Measurements from ENCODE around the gene TRIM29. TPM values are rescaled to one million over a fixed set of nuclear protein-coding genes. Genes with fewer than 3 reads are reported as not detected.

TRIM29 gene
- total RNA-seq, 1 donor from 2014 or later: 0.11 TPM

- Mint-ChIP-seq H3K4me3 (no peak overlapping the region), H3K27ac (no peak overlapping the region), H3K36me3 (no peaks in the 10 kb centered on the region), H3K27me3 (ENCODE audit: insufficient read depth, low read depth) (peaks cover 12% of the 10 kb centered on the region), H3K4me1 (peaks cover 26% of the 10 kb centered on the region), H3K9me3 (no peaks in the 10 kb centered on the region)
- Histone ChIP-seq H3K9me3 (ENCODE audit: low read depth) (no peaks in the 10 kb centered on the region), H3K4me3 (no peak overlapping the region), H3K4me1 (no peaks in the 10 kb centered on the region), H3K36me3 (no peaks in the 10 kb centered on the region), H2AFZ (replicated peaks) (no peak overlapping the region), H3K27ac (no peak overlapping the region), H3K4me2 (no peak overlapping the region), H3K79me2 (ENCODE audit: low read depth) (no peaks in the 10 kb centered on the region), H4K20me1 (ENCODE audit: low read depth) (no peaks in the 10 kb centered on the region), H3K27me3 (peaks cover 4% of the 10 kb centered on the region), H3K9ac (no peak overlapping the region), H3F3A (ENCODE audit: low read depth) (no peaks in the 10 kb centered on the region)
- no peak for DNase-seq (ENCODE audit: low spot score)
- no peak for TF ChIP-seq CTCF (IDR thresholded peaks at IDR 0.05)
- no peak for TF ChIP-seq EZH2phosphoT487 (IDR thresholded peaks at IDR 0.05)
- no peak for TF ChIP-seq EZH2 (IDR thresholded peaks at IDR 0.05)
Measured at GRCh38 chr11:120116966-120117365, 20.9 kb downstream of the TRIM29 start.

GRCh38 chr11:120115272-120116000 is 22.5 kb downstream of the TRIM29 start:
- peaks cover 19% of the 10 kb centered on the region for H3K27me3 Mint-ChIP-seq (ENCODE audit: insufficient read depth, low read depth)
- Histone ChIP-seq H3K27ac (no peak overlapping the region), H2AFZ (replicated peaks) (no peak overlapping the region), H4K20me1 (ENCODE audit: low read depth) (no peaks in the 10 kb centered on the region), H3K27me3 (peaks cover 11% of the 10 kb centered on the region), H3K36me3 (no peaks in the 10 kb centered on the region), H3K4me1 (no peaks in the 10 kb centered on the region), H3K4me2 (no peak overlapping the region), H3K4me3 (no peak overlapping the region), H3F3A (ENCODE audit: low read depth) (no peaks in the 10 kb centered on the region), H3K9ac (no peak overlapping the region), H3K9me3 (ENCODE audit: low read depth) (no peaks in the 10 kb centered on the region), H3K79me2 (ENCODE audit: low read depth) (no peaks in the 10 kb centered on the region)
- H3K9me3 Mint-ChIP-seq: peaks cover 2% of the 10 kb centered on the region
- no peak for DNase-seq (ENCODE audit: low spot score)
- no peak overlapping the region for H3K4me3 Mint-ChIP-seq
- TF ChIP-seq EZH2 (IDR thresholded peaks at IDR 0.05): no peak
- TF ChIP-seq EZH2phosphoT487 (IDR thresholded peaks at IDR 0.05): no peak
- peak; percentile 26 for TF ChIP-seq CTCF (IDR thresholded peaks at IDR 0.05)
- no peaks in the 10 kb centered on the region for H3K36me3 Mint-ChIP-seq
- H3K4me1 Mint-ChIP-seq: peaks cover 19% of the 10 kb centered on the region
- no peak overlapping the region for H3K27ac Mint-ChIP-seq

- H3K36me3 ChIP-seq: no peaks in the 10 kb centered on the region
- no peak for DNase-seq (ENCODE audit: low spot score)
- H3K27me3 Mint-ChIP-seq (ENCODE audit: insufficient read depth, low read depth): peaks cover 24% of the 10 kb centered on the region
Measured at GRCh38 chr11:120112174-120112796, 25.6 kb downstream of the TRIM29 start.

More at GRCh38 chr11:120112174-120112796, 25.6 kb downstream of the TRIM29 start:
- TF ChIP-seq EZH2 (IDR thresholded peaks at IDR 0.05) (no peak), EZH2phosphoT487 (IDR thresholded peaks at IDR 0.05) (no peak), CTCF (IDR thresholded peaks at IDR 0.05) (peak; percentile 42)
- Histone ChIP-seq H3K27ac (no peak overlapping the region), H3F3A (ENCODE audit: low read depth) (peaks cover 8% of the 10 kb centered on the region), H3K9ac (no peak overlapping the region), H4K20me1 (ENCODE audit: low read depth) (no peaks in the 10 kb centered on the region), H2AFZ (replicated peaks) (no peak overlapping the region), H3K4me2 (no peak overlapping the region), H3K79me2 (ENCODE audit: low read depth) (no peaks in the 10 kb centered on the region), H3K9me3 (ENCODE audit: low read depth) (no peaks in the 10 kb centered on the region), H3K4me1 (peaks cover 13% of the 10 kb centered on the region), H3K4me3 (no peak overlapping the region), H3K27me3 (peaks cover 16% of the 10 kb centered on the region)
- no peak overlapping the region for H3K27ac Mint-ChIP-seq
- no peaks in the 10 kb centered on the region for H3K36me3 Mint-ChIP-seq
- no peak overlapping the region for H3K4me3 Mint-ChIP-seq
- peaks cover 18% of the 10 kb centered on the region for H3K4me1 Mint-ChIP-seq
- H3K9me3 Mint-ChIP-seq: peaks cover 4% of the 10 kb centered on the region

Data from neural progenitor cell (in vitro differentiated cells).